ENCODE results near the gene TNS3.

DNA sequence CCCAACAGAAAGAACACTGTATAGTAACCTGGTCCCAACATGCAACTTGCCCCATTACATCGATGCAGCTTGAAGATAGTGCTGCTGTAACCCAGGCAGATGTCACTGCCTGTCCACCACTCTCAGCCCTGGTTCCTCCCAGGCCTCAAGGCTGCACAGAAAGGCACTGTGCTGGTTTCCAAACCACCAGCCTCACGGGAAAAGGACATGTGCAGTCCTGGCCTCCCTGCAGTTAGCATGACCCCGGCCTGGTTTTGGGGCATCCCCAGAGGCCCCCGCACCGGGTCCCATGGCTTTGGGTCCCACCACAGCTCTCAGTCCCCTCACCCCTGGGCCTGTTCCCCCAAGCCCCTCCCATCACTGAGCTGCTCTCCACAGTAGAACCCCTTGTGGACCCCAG is 214.5 kb downstream of the TNS3 start:
- TF ChIP-seq, protein P1, sequence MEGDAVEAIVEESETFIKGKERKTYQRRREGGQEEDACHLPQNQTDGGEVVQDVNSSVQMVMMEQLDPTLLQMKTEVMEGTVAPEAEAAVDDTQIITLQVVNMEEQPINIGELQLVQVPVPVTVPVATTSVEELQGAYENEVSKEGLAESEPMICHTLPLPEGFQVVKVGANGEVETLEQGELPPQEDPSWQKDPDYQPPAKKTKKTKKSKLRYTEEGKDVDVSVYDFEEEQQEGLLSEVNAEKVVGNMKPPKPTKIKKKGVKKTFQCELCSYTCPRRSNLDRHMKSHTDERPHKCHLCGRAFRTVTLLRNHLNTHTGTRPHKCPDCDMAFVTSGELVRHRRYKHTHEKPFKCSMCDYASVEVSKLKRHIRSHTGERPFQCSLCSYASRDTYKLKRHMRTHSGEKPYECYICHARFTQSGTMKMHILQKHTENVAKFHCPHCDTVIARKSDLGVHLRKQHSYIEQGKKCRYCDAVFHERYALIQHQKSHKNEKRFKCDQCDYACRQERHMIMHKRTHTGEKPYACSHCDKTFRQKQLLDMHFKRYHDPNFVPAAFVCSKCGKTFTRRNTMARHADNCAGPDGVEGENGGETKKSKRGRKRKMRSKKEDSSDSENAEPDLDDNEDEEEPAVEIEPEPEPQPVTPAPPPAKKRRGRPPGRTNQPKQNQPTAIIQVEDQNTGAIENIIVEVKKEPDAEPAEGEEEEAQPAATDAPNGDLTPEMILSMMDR (conservative IDR thresholded peaks at IDR 0.05), result no peak
- TF ChIP-seq EZH2 (IDR thresholded peaks at IDR 0.05; ENCODE audit: low read depth), result no peak
